ENCODE measurements around the gene MEIS3. TPM values are rescaled to one million over a fixed set of nuclear protein-coding genes. Genes with fewer than 3 reads are reported as not detected.

The MEIS3 gene
- total and polyA plus RNA-seq, 4 donors, result 3.8 to 10.2 (median 7.9) TPM

DNA sequence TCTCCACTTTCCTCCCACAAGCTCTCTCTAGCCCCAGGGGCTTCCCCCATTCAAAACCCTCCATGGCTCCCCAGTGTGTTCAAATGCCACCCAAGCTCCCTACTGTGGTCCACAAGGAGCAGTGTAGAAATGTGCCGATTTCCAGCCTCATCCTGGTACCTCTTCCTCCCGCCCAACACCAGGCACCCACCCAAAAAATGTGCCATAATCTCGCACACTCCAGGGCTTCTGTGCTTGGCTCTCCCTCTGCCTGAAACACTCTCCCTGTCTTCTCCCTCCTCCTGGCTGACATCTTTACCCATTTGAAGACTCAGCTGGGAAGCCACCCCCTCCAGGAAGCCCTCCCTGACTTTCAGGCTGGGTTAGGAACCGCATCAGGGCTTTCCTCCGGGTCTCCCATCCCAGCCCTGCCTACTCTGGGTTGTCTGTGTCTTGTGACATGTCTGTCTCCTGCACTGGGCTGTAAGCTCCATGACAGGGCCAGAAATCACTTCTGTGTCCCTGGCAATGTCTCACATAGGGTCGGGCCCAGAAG is 16.6 kb upstream of the MEIS3 start:
- no peak overlapping the region for H3K9ac ChIP-seq (ENCODE audit: insufficient read depth in 1 of 2, low read length in 2 of 2)
- H3K27ac ChIP-seq (ENCODE audit: low read depth in 1 of 2, low read length in 1 of 2), result no peak overlapping the region
- H3K36me3 ChIP-seq (ENCODE audit: control insufficient read depth in 4 of 4, insufficient read depth in 4 of 4, low read length in 4 of 4), result no peaks in the 10 kb centered on the region
- no peak for DNase-seq
- TF ChIP-seq, protein P1, sequence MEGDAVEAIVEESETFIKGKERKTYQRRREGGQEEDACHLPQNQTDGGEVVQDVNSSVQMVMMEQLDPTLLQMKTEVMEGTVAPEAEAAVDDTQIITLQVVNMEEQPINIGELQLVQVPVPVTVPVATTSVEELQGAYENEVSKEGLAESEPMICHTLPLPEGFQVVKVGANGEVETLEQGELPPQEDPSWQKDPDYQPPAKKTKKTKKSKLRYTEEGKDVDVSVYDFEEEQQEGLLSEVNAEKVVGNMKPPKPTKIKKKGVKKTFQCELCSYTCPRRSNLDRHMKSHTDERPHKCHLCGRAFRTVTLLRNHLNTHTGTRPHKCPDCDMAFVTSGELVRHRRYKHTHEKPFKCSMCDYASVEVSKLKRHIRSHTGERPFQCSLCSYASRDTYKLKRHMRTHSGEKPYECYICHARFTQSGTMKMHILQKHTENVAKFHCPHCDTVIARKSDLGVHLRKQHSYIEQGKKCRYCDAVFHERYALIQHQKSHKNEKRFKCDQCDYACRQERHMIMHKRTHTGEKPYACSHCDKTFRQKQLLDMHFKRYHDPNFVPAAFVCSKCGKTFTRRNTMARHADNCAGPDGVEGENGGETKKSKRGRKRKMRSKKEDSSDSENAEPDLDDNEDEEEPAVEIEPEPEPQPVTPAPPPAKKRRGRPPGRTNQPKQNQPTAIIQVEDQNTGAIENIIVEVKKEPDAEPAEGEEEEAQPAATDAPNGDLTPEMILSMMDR (IDR thresholded peaks at IDR 0.05; ENCODE audit: control extremely low read depth, extremely low read depth), result no peak
- no peaks in the 10 kb centered on the region for H3K4me1 ChIP-seq (ENCODE audit: control insufficient read depth in 5 of 5, insufficient read depth in 5 of 5, low read length in 5 of 5)
- no peak for ATAC-seq (ENCODE audit: insufficient read depth, low FRiP score)
- WGBS, 2 donors, result 83 to 86% methylated on average over 6 of the region's 6 CpGs
- H3K9me3 ChIP-seq (ENCODE audit: control insufficient read depth in 4 of 4, insufficient read depth in 3 of 4, low read length in 3 of 4), result no peaks in the 10 kb centered on the region
- H3K27me3 ChIP-seq (ENCODE audit: control insufficient read depth in 3 of 3, insufficient read depth in 3 of 3, low read length in 2 of 3), result peaks cover 0 to 12% (median 11%) of the 10 kb centered on the region in 3 donors
- no peak overlapping the region for H3K4me3 ChIP-seq

DNA sequence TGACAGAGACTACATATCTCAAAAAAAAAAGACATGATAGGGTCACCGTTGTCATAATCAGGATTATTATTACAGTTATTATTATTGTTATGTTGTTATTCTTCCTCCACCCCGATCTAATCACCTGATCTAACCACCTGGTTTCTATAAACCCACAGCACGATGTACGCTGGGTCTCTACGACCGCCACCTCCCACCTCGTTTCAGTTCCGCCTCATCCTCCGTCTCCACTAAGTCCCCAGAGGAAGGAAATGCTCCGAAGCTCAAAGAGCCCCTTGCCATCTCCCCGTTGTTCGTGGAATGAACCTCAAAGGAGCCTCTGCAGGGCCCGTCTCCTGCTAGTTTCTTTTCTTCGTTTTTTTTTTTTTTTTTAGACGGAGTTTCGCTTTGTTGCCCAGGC is 15.9 kb upstream of the MEIS3 start:
- no peak overlapping the region for H3K27ac ChIP-seq (ENCODE audit: low read depth in 1 of 2, low read length in 1 of 2)
- ATAC-seq (ENCODE audit: insufficient read depth, low FRiP score) (no peak), DNase-seq (no peak)
- H3K9ac ChIP-seq (ENCODE audit: insufficient read depth in 1 of 2, low read length in 2 of 2), result no peak overlapping the region
- WGBS, 2 donors, result 52 to 54% methylated on average over 16 of the region's 16 CpGs
- H3K4me1 ChIP-seq (ENCODE audit: control insufficient read depth in 5 of 5, insufficient read depth in 5 of 5, low read length in 5 of 5), result peaks cover 0 to 4% (median 0%) of the 10 kb centered on the region in 5 donors
- no peaks in the 10 kb centered on the region for H3K9me3 ChIP-seq (ENCODE audit: control insufficient read depth in 4 of 4, insufficient read depth in 3 of 4, low read length in 3 of 4)
- H3K27me3 ChIP-seq (ENCODE audit: control insufficient read depth in 3 of 3, insufficient read depth in 3 of 3, low read length in 2 of 3), result peaks cover 0 to 20% (median 19%) of the 10 kb centered on the region in 3 donors
- TF ChIP-seq, protein P1 (IDR thresholded peaks at IDR 0.05; ENCODE audit: control extremely low read depth, extremely low read depth), result no peak
- H3K36me3 ChIP-seq (ENCODE audit: control insufficient read depth in 4 of 4, insufficient read depth in 4 of 4, low read length in 4 of 4), result no peaks in the 10 kb centered on the region
- H3K4me3 ChIP-seq, result no peak overlapping the region

DNA sequence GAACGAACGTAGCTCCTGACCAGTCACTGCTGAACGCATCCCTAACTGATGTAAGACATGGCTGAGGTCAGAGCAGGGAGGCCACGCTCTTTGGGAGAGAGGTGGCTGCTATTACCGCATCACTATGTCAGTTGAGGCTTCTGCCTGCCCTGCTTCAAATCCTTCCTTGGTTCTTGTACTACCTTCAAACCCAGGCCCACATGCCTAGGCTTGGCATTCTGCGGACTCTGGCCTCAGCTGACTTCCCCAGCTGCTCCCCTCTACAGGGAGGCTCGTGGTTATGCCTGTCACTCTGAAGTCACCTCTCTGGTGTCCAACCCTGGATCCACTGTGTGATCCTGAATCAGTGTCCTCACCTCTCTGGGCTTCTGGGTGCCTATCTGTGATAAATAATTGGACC is 14.8 kb upstream of the MEIS3 start:
- H3K27ac ChIP-seq (ENCODE audit: low read depth in 1 of 2, low read length in 1 of 2), result no peak overlapping the region
- H3K36me3 ChIP-seq (ENCODE audit: control insufficient read depth in 4 of 4, insufficient read depth in 4 of 4, low read length in 4 of 4), result no peaks in the 10 kb centered on the region
- H3K9me3 ChIP-seq (ENCODE audit: control insufficient read depth in 4 of 4, insufficient read depth in 3 of 4, low read length in 3 of 4), result no peaks in the 10 kb centered on the region
- H3K4me1 ChIP-seq (ENCODE audit: control insufficient read depth in 5 of 5, insufficient read depth in 5 of 5, low read length in 5 of 5), result peaks cover 0 to 5% (median 0%) of the 10 kb centered on the region in 5 donors
- DNase-seq (no peak), ATAC-seq (ENCODE audit: insufficient read depth, low FRiP score) (no peak)
- H3K27me3 ChIP-seq (ENCODE audit: control insufficient read depth in 3 of 3, insufficient read depth in 3 of 3, low read length in 2 of 3), result peaks cover 0 to 27% (median 26%) of the 10 kb centered on the region in 3 donors
- 75 to 77% methylated on average over 7 of the region's 7 CpGs for WGBS, 2 donors
- H3K9ac ChIP-seq (ENCODE audit: insufficient read depth in 1 of 2, low read length in 2 of 2), result no peak overlapping the region
- H3K4me3 ChIP-seq, result no peak overlapping the region
- TF ChIP-seq, protein P1 (IDR thresholded peaks at IDR 0.05; ENCODE audit: control extremely low read depth, extremely low read depth), result no peak

- peaks cover 0 to 29% (median 28%) of the 10 kb centered on the region in 3 donors for H3K27me3 ChIP-seq (ENCODE audit: control insufficient read depth in 3 of 3, insufficient read depth in 3 of 3, low read length in 2 of 3)
- H3K9me3 ChIP-seq (ENCODE audit: control insufficient read depth in 4 of 4, insufficient read depth in 3 of 4, low read length in 3 of 4), result no peaks in the 10 kb centered on the region
- DNase-seq, result no peak
- H3K9ac ChIP-seq (ENCODE audit: insufficient read depth in 1 of 2, low read length in 2 of 2), result no peak overlapping the region
- no peaks in the 10 kb centered on the region for H3K36me3 ChIP-seq (ENCODE audit: control insufficient read depth in 4 of 4, insufficient read depth in 4 of 4, low read length in 4 of 4)
- H3K4me3 ChIP-seq, result no peak overlapping the region
- H3K27ac ChIP-seq (ENCODE audit: low read depth in 1 of 2, low read length in 1 of 2), result no peak overlapping the region
- TF ChIP-seq, protein P1 (IDR thresholded peaks at IDR 0.05; ENCODE audit: control extremely low read depth, extremely low read depth), result no peak
- 0 to 13% methylated on average over 1 of the region's 1 CpG for WGBS, 2 donors
- ATAC-seq (ENCODE audit: insufficient read depth, low FRiP score), result no peak
- peaks cover 0 to 11% (median 1%) of the 10 kb centered on the region in 5 donors for H3K4me1 ChIP-seq (ENCODE audit: control insufficient read depth in 5 of 5, insufficient read depth in 5 of 5, low read length in 5 of 5)
Measured at GRCh38 chr19:47433121-47433520, 13.8 kb upstream of the MEIS3 start.
